ENCODE data around the gene FHOD3. TPM values are rescaled to one million over a fixed set of nuclear protein-coding genes. Genes with fewer than 3 reads are reported as not detected.
"Not testable (repeated sequence)": the region's sequence is repeated elsewhere in the genome, so short reads cannot be mapped to it uniquely, and the experiment has no call there.

Gene FHOD3
- total RNA-seq, 3 donors from 2014 or later = 2.7 to 14.4 (median 4.0) TPM

DNA sequence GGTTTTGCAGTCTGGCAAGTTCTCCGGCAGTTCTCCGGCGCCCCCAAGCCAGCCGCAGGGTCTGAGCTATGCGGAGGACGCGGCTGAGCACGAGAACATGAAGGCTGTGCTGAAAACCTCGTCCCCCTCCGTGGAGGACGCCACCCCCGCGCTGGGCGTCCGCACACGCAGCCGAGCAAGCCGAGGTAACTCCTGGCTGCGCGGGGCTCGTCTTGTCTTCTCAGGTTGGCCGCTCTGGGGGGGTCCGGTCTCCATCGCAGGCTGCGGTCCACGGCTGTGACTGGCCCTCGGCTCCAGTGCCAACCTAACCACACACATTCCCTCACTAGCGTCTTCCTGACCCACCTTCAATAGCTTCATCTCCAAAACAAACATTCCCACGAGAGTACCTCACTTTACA, 463.1 kb downstream of the FHOD3 start:
- Histone ChIP-seq H3K36me3 (ENCODE audit: low read depth) (no peaks in the 10 kb centered on the region), H3K4me1 (ENCODE audit: low read depth) (no peaks in the 10 kb centered on the region), H3K4me3 (no peak overlapping the region), H3K9me3 (no peaks in the 10 kb centered on the region)
- TF ChIP-seq, protein P1, sequence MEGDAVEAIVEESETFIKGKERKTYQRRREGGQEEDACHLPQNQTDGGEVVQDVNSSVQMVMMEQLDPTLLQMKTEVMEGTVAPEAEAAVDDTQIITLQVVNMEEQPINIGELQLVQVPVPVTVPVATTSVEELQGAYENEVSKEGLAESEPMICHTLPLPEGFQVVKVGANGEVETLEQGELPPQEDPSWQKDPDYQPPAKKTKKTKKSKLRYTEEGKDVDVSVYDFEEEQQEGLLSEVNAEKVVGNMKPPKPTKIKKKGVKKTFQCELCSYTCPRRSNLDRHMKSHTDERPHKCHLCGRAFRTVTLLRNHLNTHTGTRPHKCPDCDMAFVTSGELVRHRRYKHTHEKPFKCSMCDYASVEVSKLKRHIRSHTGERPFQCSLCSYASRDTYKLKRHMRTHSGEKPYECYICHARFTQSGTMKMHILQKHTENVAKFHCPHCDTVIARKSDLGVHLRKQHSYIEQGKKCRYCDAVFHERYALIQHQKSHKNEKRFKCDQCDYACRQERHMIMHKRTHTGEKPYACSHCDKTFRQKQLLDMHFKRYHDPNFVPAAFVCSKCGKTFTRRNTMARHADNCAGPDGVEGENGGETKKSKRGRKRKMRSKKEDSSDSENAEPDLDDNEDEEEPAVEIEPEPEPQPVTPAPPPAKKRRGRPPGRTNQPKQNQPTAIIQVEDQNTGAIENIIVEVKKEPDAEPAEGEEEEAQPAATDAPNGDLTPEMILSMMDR (IDR thresholded peaks at IDR 0.05) = no peak
- intact Hi-C loops (cut with DNase I, micrococcal nuclease) = no loop called here
- no peak for ATAC-seq
- no peak for DNase-seq

GRCh38 chr18:36761186-36761698, 463.7 kb downstream of the FHOD3 start:
- H3K9me3 ChIP-seq = no peaks in the 10 kb centered on the region
- H3K4me1 ChIP-seq (ENCODE audit: low read depth) = no peaks in the 10 kb centered on the region
- intact Hi-C loops (cut with DNase I, micrococcal nuclease) = no loop called here
- H3K36me3 ChIP-seq (ENCODE audit: low read depth) = no peaks in the 10 kb centered on the region
- TF ChIP-seq, protein P1 (IDR thresholded peaks at IDR 0.05) = no peak
- no peak for ATAC-seq
- H3K4me3 ChIP-seq = no peak overlapping the region
- no peak for DNase-seq

DNA sequence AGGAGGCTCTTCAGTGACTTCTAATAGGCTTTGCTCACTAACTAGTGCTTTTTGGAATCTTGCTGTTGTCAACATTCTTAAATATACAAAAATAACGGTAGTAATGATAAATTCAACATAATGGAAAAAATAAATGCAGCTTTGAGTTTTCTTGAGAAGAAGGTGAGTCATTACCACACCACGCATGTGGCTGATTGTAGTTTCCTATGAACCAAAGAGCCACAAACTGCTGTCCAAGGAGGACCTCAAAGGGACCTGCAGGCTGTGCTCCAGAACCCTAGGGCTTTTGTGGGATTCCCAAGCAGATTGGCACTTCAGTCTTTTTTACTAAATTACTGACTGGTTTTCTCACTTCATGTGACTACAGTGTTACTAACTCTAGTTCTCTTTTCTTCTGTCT, 464.6 kb downstream of the FHOD3 start:
- intact Hi-C loops (cut with DNase I, micrococcal nuclease) = no loop called here
- no peaks in the 10 kb centered on the region for H3K9me3 ChIP-seq
- H3K4me3 ChIP-seq = no peak overlapping the region
- DNase-seq (no peak), ATAC-seq (no peak)
- TF ChIP-seq, protein P1 (IDR thresholded peaks at IDR 0.05) = no peak
- no peaks in the 10 kb centered on the region for H3K36me3 ChIP-seq (ENCODE audit: low read depth)
- no peaks in the 10 kb centered on the region for H3K4me1 ChIP-seq (ENCODE audit: low read depth)

DNA sequence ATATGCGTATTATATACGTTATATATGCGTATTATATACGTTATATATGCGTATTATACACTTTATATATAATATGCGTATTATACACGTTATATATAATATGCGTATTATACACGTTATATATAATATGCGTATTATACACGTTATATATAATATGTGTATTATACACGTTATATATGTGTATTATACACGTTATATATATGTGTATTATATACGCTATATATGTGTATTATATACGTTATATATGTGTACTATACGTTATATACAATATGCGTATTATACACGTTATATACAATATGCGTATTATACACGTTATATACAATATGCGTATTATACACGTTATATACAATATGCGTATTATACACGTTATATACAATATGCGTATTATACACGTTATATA, 465.5 kb downstream of the FHOD3 start:
- H3K9me3 ChIP-seq; H3K4me3 ChIP-seq; H3K4me1 ChIP-seq (ENCODE audit: low read depth); H3K36me3 ChIP-seq (ENCODE audit: low read depth); DNase-seq; intact Hi-C loops (cut with DNase I, micrococcal nuclease); ATAC-seq: not testable (repeated sequence)

DNA sequence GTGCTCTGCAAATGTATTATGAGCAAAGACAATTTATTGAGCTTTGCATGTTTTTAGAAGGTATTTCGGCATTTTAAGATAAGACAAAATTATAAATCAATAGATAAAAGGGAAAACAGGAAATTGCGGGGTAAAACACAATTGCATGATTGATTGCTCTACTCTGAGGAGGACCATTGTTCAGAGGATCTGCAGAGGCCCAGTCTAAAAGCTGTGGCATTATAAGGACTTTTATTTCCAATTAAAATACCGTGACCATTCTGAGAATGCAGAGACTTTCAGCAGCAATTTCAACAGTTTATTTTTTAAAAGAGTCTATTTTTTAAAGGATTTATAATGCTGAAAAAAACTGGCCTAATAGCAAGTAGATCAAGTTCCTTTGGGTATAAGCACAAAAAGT, 469.3 kb downstream of the FHOD3 start:
- Histone ChIP-seq H3K4me3 (no peak overlapping the region), H3K36me3 (ENCODE audit: low read depth) (no peaks in the 10 kb centered on the region), H3K4me1 (ENCODE audit: low read depth) (no peaks in the 10 kb centered on the region), H3K9me3 (no peaks in the 10 kb centered on the region)
- TF ChIP-seq, protein P1 (IDR thresholded peaks at IDR 0.05) = no peak
- ATAC-seq (no peak), DNase-seq (no peak)
- intact Hi-C loops (cut with DNase I, micrococcal nuclease) = no loop called here

- intact Hi-C loops (cut with DNase I, micrococcal nuclease) = no loop called here
- Histone ChIP-seq H3K36me3 (ENCODE audit: low read depth) (no peaks in the 10 kb centered on the region), H3K9me3 (no peaks in the 10 kb centered on the region), H3K4me1 (ENCODE audit: low read depth) (no peaks in the 10 kb centered on the region), H3K4me3 (no peak overlapping the region)
- TF ChIP-seq, protein P1 (IDR thresholded peaks at IDR 0.05) = no peak
- DNase-seq (no peak), ATAC-seq (no peak)
Measured at GRCh38 chr18:36769172-36769571, 471.7 kb downstream of the FHOD3 start.

Measured in mucosa of descending colon (tissue), 3 donors.